Stimulated activated CD4-positive, alpha-beta T cell treated with anti-CD3 and anti-CD28 coated beads, Interleukin-4, amount 100 ng/mL, for 4 hours (primary cell): ENCODE data around the gene UBR4.

Source experiments
- DNase-seq, 2 experiments: peaks; one replicate each; pipeline ENCODE4 v3.0.0-alpha.2; 2020

UBR4 gene

GRCh38 chr1:19087737-19088594 lies 122.1 kb downstream of the UBR4 start:
- peak; percentile 12 to 17 for DNase-seq

GRCh38 chr1:19087017-19087736 lies 122.9 kb downstream of the UBR4 start:
- DNase-seq: no peak

- no peak for DNase-seq
Measured at GRCh38 chr1:19086176-19086875, 123.7 kb downstream of the UBR4 start.

- no peak for DNase-seq
Measured at GRCh38 chr1:19084206-19084738, 125.8 kb downstream of the UBR4 start.

GRCh38 chr1:19083081-19083480 lies 127.0 kb downstream of the UBR4 start:
- DNase-seq: no peak

DNA sequence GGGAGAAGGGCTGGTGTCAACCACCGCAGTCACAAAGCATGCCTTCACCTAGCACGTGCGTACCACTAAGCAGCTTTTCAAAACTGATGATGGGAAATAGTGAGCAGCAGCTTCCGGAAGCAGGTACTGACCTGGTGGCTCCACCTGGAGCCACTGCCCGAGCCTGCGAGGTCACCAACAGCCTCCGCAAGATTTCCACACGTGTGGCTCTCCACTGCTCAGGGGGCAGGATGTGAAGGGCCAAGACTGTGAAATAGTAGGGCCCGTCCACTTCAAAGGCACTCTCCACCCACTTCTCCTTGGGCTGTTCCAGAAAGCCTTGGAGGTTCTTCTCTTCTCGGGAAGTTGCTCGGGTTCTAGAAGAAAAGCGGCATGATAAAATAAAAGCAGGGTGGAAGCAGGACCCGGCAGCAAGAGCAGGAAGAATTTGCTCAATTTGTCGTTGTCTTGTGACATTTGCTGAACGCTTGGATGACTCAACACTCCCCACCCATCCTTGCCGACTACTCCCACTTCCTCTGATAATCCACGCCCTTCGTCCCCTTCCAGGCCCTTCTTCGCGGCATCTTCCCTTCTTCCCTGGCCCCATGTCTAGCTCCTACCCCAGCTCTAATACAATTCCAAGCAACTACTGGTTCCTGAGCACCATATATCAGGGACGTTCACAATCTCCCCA lies 128.7 kb downstream of the UBR4 start:
- DNase-seq: no peak

DNA sequence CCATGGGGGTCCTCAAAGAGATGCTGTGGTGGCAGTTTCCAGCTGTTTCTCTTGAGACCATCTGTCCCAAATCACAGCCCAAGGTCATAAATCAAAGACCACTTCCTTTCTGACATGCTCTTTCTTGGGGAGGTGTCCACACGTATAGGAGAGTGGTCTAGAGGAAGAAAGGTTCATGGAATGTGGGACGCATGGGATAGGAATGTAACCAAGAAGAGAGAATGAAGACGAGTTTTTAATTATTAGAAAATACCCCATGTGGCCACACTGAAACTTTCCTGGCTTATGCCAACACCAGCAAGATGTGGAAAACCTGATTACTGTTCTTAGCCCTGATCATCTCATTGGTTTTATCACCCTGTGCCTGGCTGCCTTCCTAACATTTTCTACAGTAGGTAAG lies 129.3 kb downstream of the UBR4 start:
- DNase-seq: no peak

DNA sequence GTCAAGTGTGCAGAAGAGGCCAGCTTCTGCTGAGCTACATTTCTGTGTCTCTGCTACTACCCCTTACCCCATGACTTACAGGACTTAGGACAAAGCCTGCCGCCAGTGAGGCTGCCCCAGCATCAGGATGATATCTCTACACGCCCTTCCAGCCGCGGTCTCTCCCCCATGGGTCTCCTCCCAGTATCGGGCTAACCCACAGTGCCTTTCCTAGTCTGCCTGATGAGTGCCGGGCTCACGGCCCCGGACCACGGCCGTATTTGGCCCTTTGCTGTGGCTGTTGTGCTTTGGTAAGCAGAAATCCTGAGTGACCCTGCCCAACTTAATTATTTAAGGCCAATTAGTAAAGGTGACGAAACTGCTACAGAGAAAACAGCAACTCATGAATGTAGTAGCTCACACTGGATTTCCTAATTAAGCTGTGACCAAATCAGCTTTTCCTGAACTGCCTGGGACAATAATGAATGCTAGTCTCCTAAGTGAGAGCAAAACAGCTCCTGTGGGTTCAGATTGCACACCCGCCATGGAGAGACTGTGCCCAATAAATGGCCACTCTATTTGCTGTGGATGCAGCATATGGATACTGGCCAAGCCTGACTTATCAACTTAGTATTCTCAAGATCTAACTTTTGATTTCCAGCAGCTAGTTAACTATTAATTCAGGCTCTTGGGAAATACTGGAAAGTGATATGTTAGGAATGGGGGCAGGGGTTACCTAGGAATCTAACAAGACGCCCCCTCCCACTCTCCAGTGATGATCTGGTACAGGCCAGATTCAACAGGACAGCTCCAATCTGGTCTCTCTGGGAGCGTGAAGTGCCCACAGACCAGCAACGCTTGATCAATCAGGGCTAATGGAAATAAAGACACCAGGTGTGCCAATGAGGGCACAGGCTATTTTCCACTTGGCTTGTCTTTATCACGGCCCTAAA lies 130.3 kb downstream of the UBR4 start:
- DNase-seq: no peak

- DNase-seq: no peak
Measured at GRCh38 chr1:19078536-19078935, 131.5 kb downstream of the UBR4 start.

DNA sequence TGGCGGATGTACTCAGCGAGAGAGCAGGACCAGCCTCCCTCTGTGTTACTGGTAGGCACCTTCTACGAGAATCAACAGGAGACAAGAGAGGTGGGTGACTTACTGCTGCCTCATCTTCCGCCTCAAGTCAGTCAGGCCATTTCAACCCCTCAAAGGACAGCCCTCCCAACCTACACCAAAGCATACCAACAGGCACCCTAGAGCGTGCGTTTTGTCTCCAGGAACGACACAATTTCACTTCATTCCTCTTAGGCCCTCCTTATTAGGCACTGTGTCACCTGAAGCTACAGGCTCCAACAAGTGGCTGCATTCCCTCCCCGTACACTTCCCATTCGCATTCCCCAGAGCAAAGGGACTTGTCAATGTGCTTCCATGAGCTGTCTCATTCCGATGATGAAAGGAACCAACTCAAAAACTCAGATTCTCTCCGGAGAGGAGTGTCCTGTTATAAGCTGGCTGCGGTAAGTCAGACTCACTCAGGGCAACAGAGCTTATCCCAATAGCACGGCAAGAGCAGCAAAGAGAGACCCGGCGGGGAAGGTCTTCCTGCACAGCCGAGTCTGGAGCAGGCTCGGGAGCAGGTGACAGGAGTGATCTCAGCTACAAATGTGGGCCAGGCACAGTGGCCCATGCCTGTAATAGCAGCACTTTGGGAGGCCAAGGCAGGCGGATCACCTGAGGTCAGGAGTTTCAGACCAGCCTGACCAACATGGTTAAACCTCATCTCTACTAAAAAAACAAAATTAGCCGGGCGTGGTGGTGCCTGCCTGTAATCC lies 133.0 kb downstream of the UBR4 start:
- no peak for DNase-seq

- peak in 1 of 2 experiments; percentile 11 for DNase-seq
Measured at GRCh38 chr1:19074902-19075721, 135.0 kb downstream of the UBR4 start.

- DNase-seq: peak; percentile 18 to 45
Measured at GRCh38 chr1:19074361-19074901, 135.6 kb downstream of the UBR4 start.

GRCh38 chr1:19073311-19074186 lies 136.5 kb downstream of the UBR4 start:
- DNase-seq: no peak

DNA sequence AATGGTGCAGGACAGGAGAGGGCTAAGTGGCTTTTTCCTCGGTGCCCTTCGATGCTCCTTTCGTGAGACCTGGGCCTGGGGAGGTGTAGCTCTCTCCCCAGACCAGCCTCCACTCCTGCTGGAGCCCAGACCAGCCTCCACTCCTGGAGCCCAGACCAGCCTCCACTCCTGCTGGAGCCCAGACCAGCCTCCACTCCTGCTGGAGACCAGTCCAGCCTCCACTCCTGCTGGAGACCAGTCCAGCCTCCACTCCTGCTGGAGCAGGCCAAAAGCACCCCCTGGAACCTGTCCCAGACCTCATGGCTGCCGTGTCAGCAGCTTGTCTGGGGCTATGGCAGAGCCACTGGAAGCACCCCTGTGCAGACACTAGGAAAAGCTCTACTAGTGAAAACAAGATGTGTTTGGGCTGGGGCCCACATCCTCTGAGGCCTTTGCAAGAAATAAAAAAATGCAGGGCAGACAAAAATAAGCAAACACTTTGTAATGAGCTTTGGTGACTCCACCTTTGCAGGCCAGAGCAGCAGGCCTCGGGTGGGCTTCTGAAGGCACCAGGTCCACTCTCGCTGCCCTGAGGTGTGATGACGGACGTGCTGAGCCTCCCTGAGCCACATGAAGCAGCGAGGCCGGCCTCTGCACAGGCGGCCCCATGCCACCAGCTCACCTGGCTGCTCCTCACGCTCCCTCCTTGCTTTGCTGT lies 137.6 kb downstream of the UBR4 start:
- no peak for DNase-seq

DNA sequence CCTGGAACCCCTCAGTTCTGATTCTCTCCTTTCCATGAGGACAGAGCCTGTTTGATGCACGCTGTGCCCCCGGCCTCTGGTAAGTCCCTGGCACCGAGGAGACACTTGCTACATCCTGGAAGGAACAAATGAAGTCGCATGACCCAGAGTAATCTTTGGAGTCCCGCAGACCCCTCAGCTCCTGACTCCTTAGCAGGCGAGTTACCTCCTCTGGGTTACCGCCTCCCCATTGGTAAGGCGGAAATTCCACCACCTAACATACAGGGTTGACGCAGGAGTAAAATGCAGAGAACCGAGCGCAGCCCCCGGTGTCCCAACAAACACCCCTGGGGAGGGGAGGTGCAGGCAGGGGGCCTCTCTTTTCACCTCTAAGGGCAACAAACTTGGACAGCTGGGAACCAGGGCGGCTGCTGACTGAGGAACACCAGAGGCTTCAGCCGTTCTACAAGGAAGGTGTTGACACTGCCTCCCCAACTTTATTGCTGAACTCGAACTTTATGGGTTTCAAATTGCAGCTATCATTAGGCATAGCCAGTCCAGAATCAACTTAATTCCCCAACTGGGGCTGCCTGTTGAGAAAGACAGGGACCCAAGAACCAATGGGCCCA lies 138.3 kb downstream of the UBR4 start:
- no peak for DNase-seq

DNA sequence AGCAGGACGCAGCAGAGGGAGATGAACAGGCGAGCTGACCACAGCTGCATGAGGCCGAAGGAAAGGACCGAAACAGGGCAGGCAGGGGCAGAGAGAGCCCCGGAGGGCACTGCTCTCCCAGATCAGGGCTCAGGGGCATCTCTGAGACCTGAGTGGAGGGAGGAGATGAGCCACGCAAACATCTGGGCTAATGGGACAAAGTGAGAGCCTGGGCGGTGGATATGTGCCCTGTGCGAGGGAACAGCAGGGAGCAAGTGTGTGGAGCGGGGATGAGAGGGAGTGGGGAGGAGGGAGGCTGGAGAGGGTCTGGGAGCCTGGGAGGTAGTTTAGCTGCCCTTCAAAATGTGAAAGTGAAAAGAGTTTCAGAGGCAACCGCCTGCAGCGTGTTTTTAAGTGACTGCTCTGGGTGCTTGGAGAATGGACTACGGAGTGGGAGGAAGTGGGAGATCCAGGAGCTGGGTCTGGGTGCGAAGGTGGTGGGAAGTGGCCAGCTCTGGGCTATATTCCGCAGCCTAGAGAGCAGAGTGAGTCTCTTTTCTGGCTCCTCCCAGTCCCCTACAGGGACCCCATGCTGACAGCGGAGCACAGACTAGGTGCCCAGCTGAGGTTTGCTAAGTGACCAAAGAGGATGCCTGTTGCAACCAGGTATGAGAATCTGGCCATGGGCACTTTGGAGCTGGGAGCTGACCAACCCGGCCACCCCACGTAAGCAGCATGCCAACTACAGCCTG lies 139.0 kb downstream of the UBR4 start:
- DNase-seq: no peak

DNA sequence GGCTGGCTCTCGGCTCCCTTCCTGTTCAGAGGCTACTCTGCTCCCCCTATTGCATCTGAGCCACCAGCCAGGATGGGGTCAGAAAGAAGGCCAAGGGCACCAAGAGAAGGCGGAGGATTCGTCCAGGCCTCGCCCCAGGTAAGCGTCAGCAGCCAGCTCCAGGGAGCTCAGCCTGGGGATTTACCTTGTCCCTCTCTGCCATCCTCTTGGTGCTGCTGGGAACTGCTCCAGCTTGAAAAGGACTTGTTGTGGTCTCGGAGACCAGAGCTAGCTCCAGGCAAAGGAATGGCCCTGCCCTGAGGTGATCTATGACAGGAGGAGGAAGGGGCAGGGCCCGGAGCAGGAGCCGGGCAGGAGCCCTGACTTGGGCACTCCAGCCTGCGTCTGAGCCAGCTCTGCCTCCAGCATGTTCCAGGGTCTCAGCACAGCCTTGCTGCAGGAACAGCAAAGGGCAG lies 139.8 kb downstream of the UBR4 start:
- no peak for DNase-seq
